ENCODE results near the gene ENOX2.

Gene ENOX2

GRCh38 chrX:130649738-130650137 is 253.3 kb downstream of the ENOX2 start:
- DNase-seq (ENCODE audit: low read depth): no peak
- TF ChIP-seq, protein P1, sequence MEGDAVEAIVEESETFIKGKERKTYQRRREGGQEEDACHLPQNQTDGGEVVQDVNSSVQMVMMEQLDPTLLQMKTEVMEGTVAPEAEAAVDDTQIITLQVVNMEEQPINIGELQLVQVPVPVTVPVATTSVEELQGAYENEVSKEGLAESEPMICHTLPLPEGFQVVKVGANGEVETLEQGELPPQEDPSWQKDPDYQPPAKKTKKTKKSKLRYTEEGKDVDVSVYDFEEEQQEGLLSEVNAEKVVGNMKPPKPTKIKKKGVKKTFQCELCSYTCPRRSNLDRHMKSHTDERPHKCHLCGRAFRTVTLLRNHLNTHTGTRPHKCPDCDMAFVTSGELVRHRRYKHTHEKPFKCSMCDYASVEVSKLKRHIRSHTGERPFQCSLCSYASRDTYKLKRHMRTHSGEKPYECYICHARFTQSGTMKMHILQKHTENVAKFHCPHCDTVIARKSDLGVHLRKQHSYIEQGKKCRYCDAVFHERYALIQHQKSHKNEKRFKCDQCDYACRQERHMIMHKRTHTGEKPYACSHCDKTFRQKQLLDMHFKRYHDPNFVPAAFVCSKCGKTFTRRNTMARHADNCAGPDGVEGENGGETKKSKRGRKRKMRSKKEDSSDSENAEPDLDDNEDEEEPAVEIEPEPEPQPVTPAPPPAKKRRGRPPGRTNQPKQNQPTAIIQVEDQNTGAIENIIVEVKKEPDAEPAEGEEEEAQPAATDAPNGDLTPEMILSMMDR (IDR thresholded peaks at IDR 0.05; ENCODE audit: control insufficient read depth, extremely low read depth, insufficient read depth): no peak
- no peak overlapping the region for H3K4me3 ChIP-seq (ENCODE audit: low read depth, low read length)

GRCh38 chrX:130647468-130647867 is 255.5 kb downstream of the ENOX2 start:
- H3K4me3 ChIP-seq (ENCODE audit: low read depth, low read length): no peak overlapping the region
- TF ChIP-seq, protein P1 (IDR thresholded peaks at IDR 0.05; ENCODE audit: control insufficient read depth, extremely low read depth, insufficient read depth): no peak
- no peak for DNase-seq (ENCODE audit: low read depth)

DNA sequence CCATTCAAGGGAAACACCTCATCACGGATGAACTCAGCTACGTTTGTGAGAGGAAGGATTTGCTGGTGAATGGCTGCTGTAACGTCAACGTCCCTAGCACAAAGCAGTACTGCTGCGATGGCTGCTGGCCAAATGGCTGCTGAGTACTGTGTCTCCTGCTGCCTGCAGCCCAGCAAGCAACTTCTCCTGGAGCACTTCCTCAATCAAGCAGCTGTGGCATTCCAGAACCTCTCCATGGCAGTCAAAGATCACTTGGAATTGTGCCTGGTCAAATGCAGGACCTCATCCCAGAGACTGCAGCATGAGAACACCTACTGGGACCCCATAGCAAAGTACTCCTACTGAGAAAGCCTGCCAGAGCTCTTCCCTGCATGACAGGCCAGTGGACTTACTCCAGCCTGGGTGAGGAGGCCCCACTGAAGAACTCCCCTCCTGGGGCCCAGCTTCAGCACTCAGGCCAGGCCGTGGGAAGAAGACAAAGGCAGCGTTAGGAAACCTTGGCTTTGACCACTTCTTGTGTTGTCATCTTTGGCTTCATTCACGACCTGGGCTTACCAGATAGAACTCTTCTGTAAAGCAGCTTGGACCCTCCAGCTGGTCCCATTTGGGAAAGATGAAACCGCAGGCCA is 256.9 kb downstream of the ENOX2 start:
- TF ChIP-seq, protein P1 (IDR thresholded peaks at IDR 0.05; ENCODE audit: control insufficient read depth, extremely low read depth, insufficient read depth): no peak
- no peak overlapping the region for H3K4me3 ChIP-seq (ENCODE audit: low read depth, low read length)
- DNase-seq (ENCODE audit: low read depth): no peak

DNA sequence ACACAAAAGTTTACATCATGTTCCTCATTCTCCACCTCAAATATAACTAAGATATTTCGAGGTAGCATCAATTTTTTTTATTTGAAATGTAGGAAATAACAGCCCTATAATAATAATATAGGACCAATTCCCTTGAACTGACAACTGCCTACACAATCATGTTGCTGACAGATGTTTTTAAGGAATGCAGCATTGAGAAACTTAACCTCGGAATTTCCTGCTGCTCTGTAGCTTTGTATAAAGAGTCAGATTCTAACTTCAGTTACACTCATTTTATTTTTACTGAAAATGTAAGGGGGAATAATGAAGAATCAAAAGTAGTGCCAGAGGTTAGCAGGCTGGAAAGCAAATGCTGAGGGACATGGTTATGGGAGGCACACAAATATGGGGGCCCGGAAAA is 265.4 kb downstream of the ENOX2 start:
- H3K4me3 ChIP-seq (ENCODE audit: low read depth, low read length): no peak overlapping the region
- TF ChIP-seq, protein P1 (IDR thresholded peaks at IDR 0.05; ENCODE audit: control insufficient read depth, extremely low read depth, insufficient read depth): no peak
- DNase-seq (ENCODE audit: low read depth): no peak

DNA sequence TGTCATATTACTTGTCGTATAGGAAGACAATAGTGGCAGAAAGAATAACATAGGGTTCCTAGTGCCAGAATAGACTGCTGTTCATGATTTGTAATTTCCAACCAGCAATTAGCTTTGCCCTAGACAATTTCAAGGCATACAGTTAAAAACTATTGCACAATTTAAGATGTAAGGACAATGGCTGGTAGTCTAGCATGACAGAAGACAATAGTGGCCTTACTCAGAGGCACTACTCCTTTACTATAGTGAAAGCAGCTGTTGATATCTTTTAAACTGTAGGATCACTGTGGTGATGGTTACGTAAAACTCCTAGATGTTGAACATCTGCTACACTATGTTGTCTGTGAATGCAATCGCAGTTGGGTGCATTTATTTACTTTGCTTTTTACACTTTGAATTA is 266.7 kb downstream of the ENOX2 start:
- no peak for DNase-seq (ENCODE audit: low read depth)
- H3K4me3 ChIP-seq (ENCODE audit: low read depth, low read length): no peak overlapping the region
- TF ChIP-seq, protein P1 (IDR thresholded peaks at IDR 0.05; ENCODE audit: control insufficient read depth, extremely low read depth, insufficient read depth): no peak

- TF ChIP-seq, protein P1 (IDR thresholded peaks at IDR 0.05; ENCODE audit: control insufficient read depth, extremely low read depth, insufficient read depth): no peak
- no peak for DNase-seq (ENCODE audit: low read depth)
- no peak overlapping the region for H3K4me3 ChIP-seq (ENCODE audit: low read depth, low read length)
These were observed 272.0 kb downstream of the ENOX2 start for GRCh38 chrX:130631011-130631410.

DNA sequence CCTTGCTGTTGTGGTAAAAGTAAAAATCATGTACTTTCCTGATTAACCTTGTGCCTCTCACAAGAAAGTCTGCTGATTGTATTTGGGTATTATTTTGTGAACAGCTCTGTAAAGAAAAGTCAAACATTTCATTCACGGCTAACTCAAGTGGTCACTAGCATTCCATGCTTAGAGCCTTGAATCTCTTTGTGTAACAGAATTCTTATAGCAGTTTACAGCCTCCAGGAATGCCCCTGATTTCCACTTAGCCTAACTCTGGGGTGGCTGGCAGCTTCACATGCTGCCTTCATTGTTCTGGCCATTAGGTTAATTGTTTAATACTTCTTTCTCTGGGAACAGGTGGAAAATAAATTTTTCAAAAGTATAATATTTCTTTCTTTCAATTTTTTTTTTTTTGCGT is 274.5 kb downstream of the ENOX2 start:
- TF ChIP-seq, protein P1 (IDR thresholded peaks at IDR 0.05; ENCODE audit: control insufficient read depth, extremely low read depth, insufficient read depth): no peak
- no peak overlapping the region for H3K4me3 ChIP-seq (ENCODE audit: low read depth, low read length)
- no peak for DNase-seq (ENCODE audit: low read depth)
